OCI-M2 (cell line): ENCODE results near the gene DISP1.

Experiments used
- DNase-seq: peaks from one replicate; lab custom pipeline; 2025; ENCODE audit not compliant: unreplicated experiment; lab: John Stamatoyannopoulos, UW

DISP1 gene, protein sequence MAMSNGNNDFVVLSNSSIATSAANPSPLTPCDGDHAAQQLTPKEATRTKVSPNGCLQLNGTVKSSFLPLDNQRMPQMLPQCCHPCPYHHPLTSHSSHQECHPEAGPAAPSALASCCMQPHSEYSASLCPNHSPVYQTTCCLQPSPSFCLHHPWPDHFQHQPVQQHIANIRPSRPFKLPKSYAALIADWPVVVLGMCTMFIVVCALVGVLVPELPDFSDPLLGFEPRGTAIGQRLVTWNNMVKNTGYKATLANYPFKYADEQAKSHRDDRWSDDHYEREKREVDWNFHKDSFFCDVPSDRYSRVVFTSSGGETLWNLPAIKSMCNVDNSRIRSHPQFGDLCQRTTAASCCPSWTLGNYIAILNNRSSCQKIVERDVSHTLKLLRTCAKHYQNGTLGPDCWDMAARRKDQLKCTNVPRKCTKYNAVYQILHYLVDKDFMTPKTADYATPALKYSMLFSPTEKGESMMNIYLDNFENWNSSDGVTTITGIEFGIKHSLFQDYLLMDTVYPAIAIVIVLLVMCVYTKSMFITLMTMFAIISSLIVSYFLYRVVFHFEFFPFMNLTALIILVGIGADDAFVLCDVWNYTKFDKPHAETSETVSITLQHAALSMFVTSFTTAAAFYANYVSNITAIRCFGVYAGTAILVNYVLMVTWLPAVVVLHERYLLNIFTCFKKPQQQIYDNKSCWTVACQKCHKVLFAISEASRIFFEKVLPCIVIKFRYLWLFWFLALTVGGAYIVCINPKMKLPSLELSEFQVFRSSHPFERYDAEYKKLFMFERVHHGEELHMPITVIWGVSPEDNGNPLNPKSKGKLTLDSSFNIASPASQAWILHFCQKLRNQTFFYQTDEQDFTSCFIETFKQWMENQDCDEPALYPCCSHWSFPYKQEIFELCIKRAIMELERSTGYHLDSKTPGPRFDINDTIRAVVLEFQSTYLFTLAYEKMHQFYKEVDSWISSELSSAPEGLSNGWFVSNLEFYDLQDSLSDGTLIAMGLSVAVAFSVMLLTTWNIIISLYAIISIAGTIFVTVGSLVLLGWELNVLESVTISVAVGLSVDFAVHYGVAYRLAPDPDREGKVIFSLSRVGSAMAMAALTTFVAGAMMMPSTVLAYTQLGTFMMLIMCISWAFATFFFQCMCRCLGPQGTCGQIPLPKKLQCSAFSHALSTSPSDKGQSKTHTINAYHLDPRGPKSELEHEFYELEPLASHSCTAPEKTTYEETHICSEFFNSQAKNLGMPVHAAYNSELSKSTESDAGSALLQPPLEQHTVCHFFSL (N-terminal part only)

DNA sequence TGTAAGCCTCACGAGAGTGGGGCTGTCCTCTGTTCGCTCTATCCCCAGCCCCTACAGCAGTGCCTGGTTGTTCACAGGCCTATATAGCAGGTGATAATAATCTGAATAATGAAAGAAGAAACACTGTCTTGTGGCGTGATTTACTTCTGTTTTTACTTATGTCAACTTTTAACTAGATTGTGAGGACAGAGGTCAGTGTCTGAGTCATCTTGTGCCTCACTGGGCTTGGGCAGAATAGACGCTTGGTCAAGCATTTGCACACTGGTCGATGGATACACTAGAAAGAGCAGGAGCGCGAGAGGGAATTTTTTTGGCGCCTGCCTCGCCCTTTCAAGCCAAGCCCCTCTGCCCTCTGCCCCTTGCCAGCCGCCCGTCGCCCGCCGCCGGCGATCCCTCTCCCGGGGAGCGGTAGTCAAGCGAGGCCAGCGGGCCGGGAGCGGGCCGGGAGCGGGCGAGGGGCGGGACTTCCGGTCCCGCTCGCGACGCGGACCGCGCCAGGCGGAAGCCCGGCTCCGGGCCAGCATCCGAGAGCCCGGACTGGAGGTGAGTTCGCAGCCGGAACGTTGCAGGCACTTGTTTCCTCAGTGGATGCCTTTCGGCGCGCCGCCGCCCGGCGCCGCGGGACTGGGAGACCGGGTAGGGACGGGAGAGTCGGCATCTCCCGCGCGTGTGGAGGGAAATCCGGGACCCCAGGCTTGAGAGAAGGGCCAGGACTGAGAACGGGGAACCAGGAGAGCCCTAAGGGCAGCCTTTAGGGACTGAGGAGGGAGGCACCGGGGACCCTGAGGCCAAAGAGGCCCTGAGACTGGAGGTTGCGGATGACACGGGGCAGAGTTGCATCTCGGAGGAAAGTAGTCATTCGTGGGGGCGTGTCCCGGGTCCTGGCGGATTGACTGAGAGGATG is at the start of gene DISP1:
Gene DISP1 (plus strand): TSS at position 504 of the 904 bp plus-strand sequence. CDS start 127,785 bp downstream, outside the sequence.
- DNase-seq = no peak

DNA sequence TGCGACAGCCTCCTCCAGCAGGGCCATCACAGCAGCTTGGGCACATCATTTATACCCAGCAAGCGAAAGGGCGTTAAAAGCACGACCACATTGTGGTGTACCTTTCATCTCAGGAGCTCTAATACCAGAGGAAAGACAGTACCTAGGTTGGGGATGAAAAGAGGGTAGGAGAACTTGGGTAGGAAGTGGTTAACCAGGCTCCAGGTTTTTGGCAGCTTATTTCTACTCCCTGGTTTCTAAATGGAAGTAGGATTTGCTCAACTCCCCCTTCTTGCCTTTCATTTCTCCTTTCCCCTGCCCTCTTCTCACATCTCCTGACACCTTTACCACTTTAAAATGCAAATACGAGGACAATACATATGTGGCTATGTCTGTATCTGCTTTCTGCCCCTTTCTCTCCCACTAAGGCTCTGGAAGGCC is 47.7 kb upstream of the DISP1 start:
- DNase-seq = no peak

DNA sequence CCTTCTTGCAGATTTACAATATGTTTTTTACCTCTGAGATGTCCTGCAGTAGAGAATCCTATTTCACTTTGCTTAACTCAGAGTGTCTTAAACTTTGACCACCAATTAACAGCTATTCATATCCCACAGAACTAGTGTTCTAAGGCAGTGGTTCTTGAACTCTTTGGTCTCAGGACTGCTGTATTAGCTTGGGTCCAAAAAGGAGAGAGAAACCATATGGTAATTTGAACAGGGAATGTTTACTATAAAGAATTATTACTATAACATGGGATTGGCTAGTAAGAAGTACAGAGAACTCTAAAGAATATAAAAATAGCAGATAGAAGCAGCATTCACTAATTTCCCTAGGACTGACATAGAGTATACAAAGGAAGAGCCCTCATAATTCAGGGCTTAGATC is 46.2 kb upstream of the DISP1 start:
- DNase-seq = no peak

DNA sequence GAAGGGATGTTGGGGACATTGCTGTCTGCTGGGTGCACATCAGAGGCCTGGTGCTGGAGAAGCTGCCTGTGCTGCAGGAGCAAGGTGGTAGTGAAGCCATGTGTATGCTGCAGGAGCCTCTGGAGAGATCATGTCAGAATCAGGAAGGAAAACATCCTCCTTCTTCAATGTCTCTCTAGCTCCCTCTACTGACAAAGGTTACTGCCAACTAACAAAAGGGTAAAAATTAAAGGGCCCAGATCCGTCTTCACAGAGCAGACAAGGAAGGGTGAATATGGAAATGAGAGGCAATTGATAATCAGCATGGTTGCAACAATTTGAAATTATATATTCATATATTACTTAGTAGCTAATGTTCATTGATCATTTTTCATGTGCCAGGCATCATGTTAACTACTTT is 45.7 kb upstream of the DISP1 start:
- no peak for DNase-seq

DNA sequence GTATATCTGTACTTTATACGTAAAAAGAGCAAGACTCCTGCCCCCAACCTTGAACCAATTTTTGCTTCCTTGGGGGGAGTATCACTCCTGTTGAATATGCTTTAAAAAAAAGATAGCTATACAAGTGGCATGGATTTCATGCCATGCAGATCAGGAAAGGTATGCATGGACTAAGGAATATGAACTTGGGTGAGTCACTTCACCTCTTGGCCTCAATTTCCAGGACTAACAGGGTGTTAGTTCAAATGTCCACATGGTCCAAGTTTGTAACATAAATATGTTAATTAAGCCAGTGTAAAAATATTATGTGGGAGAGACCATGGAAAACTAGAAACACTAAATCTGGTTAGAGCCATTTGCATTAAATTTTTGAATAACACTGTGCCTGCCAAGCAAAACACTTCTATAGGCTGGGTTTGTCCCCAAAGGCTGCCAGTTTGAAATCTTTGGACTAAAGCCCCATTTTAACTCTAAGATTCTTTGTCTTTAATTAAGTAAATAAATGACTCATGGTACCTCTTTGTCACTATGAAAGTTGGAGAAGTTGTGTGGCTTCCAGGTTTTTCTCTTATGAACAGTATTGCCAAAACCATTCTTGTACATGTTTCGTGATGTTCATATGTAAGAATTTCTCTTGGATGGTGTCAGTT is 44.7 kb upstream of the DISP1 start:
- no peak for DNase-seq

DNA sequence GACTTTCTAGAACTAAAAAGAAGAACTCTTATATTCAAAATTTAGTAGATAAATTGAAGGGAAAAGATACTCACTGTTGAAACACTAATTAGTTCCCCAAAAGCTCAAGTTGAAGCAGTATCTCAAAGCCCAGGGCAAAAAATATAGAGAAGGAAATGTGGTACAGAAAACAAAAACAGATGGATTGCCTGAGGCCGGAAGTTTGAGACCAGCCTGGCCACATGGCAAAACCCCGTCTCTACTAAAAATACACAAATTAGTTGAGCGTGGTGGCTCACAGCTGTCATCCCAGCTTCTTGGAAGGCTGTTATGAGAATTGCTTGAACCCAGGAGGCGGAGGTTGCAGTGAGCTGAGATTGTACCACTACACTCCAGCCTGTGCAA is 41.9 kb upstream of the DISP1 start:
- no peak for DNase-seq

DNA sequence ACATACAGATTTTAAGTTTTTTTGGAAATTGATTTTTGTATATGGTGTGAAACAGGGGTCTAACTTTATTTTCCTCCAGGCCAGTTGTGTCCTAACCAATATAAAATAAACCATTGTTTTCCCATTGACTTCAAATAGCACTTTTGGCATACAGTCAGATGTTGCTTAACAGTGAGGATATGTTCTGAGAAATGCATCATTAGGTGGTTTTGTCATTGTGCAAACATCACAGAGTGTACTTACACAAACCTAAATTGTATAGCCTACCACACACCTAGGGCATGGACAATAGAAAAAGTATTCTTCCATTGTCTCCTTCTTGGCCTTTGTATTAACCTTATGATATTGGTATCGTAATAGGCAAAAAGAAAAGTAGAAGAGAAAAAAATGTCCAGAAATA is 37.4 kb upstream of the DISP1 start:
- no peak for DNase-seq

DNA sequence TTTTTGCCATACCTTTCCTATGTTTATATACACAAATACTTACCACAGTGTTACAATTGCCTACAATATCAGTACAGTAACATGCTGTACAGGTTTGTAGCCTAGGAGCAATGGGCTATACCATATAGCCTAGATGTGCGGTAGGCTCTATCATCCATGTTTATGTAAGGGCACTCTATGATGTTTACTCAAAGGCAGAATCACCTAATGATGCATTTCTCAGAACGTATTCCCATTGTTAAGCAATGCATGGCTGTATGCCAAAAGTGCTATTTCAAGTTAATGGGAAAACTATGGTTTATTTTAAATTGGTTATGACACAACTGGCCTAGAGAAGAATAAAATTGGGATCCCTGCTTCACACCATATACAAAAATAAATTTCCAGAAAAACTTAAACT is 36.9 kb upstream of the DISP1 start:
- no peak for DNase-seq

DNA sequence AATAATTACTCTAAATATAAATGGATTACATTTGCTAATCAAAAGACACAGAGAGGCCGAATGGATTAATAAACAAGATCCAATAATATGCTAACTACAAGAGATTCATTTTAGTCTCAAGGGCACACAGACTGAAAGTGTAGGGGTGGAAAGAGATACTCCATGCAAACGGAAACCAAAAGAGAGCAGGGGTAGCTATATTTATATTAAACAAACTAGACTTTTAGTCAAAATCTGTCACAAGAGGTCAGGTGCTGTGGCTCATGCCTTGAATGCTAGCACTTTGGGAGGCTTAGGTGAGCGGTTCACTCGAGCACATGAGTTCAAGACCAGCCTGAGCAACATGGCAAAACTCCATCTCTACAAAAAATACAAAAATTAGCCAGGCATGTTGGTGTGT is 33.6 kb upstream of the DISP1 start:
- no peak for DNase-seq

DNA sequence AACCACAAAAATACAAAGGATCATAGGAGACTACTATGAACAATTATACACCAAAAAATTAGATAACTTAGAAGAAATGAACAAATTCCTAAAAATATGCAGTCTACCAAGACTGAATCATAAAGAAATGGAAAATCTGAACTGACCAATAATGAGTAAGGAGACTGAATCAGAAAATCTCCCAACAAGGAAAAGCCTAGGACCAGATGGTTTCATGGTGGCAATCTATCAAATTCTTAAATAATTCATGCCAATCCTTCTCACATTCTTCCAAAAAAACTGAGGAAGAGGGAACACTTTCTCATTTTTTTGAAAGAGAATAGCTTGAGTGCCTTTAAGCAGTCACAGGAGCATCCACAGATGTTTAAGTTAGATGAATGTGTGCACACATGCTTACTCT is 31.8 kb upstream of the DISP1 start:
- no peak for DNase-seq

DNA sequence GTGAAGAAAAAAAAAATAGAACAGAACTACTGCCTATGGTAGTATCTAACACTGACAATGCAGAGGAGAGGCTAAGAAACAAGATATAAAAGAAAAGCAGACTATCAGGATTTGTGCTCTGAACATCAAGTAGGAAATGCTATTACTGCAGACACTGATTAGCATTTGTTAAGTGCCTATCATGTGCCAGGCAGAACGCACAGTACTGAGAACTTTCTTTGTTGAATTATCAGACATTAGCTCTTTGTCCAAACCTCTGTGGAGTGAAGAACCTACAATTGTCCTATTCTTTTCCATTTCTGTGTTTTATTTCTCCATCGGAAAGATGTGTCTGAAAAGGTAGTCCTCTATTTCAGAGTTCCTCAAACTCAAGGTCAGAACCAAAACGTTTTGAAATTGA is 30.5 kb upstream of the DISP1 start:
- DNase-seq = no peak

DNA sequence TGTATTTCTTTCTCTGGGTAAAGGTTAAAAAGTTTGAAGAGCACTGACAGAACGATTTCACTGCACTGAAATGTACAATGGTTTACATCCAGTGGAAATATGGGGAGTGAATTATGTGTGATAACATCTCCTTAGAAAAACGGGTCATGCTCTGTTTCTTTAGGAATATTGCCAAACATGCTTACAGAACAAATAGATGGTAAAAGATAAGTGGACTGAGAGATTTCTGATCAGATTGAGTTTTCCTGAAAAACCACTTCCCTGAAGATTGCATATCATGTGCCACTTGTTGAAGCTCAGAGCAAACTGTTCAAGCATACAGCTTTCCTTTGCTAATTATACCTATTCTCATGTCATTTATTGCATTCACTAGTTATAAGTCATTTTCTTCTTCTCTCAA is 29.9 kb upstream of the DISP1 start:
- no peak for DNase-seq

DNA sequence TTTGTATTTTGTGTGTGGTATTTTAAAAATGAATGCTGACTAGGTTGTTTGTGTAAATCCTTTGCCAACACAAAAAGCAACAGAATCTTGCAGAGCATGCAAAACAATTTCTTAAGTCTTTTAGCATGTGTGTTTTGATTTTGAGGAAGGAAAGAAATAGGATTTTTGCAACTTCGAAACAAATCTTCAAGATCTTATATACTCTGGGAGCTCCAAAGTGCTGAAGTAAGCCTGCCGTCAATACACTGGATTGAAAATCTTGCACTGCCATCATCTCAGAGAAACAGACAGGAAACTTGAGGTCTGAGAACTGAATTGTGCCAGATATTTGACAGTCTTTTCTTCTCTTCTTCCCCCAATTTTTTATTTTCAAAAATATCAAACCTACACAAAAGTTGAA is 29.3 kb upstream of the DISP1 start:
- no peak for DNase-seq

DNA sequence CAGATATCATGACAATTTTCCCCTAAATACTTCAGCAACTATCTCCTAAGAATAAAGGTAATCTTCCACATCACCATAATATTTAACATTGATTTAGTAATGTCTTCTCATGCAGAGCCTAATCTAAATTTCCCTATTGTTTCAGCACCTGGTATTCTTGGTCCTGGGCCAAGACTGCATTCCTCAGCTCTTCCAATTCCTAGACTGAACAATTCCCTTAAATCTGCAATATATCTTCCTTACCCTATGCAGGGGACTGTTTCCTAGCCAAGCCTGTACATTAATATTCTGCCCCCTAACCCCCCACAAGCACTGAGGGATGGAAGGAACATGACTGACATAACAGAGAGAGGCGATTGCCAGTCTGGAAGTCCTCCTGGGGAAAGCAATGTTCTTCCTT is 28.7 kb upstream of the DISP1 start:
- no peak for DNase-seq

DNA sequence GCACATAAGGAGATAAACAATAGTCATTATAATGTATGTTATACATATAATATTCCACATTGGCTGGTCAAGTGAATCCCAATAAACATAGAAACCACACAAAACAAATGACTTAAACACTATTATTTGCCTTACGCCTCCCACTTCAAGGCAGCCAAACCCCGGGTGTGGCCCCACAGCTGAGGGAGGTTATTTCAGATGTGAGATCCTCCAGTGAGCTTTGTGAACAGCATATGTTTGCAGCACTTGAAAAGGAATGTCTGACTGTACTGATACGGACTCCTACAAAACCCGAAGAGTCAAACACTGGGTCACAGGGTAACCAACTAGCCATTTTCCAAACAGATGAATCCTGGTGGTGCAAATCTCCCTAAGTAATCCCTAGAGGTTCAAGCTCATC is 27.1 kb upstream of the DISP1 start:
- DNase-seq = no peak

DNA sequence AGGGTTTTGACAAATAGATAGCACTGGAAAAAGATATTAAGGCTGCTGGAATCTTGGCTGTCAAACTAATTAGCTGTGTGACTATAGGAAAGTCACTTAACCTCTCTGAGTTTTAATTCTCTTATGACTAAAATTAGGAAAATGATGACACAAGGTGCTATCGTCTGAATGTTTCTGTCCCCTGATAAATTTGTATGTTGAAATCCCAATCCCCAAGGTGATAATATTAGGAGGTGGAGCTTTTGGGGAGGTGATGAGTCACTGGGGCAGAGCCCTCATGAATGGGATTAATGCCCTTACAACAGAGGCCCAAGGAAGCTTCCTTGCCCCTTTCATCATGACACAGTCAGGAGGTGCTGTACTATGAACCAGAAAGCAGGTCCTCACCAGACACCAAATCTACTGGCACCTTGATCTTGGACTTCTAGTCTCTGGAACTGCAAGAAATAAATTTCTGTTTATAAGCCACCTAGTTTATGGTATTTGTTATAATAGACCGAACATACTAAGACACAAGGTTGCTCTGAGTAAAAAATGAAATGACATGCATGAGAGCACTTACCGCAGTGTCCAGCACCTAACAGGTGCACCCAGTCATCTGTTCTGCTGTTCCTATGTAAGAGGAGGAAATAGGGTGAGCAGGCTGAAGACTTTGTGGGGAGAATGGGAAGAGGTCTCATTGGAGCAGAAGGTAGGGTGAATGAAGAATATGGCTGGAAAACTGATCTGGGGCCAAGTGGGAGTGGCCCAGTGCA is 26.3 kb upstream of the DISP1 start:
- DNase-seq = no peak

DNA sequence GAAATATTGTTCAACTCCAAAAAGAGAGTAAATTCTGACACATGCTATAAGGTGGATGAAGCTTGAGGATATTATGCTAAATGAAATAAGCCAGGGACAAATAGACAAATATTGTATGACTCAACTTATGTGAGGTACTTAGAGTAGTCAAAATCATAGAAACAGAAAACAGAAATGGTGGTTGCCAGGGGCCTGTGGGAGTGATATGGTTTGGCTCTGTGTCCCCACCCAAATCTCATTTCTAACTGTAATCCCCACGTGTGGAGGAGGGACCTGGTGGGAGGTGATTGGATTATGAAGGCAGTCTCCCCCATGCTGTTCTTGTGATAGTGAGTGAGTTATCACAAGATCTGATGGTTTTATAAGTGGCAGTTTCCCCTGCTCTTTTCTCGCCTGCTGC is 24.7 kb upstream of the DISP1 start:
- DNase-seq = no peak

DNA sequence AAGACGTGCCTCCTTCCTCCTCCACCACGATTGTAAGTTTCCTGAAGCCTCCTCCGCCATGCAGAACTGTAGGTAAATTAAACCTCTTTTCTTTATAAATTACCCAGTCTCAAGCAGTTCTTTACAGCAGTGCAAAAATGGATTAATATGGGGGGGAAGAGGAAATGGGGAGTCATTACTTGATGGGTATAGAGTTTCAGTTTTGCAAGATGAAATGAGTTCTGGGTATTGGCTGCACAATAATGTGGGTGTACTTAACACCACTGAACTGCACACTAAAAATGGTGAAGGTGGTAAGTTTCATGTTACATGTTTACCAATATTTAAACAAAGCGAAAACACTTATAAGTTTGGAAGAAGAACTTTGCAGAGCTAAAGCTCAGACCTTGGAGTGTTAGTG is 24.3 kb upstream of the DISP1 start:
- no peak for DNase-seq

DNA sequence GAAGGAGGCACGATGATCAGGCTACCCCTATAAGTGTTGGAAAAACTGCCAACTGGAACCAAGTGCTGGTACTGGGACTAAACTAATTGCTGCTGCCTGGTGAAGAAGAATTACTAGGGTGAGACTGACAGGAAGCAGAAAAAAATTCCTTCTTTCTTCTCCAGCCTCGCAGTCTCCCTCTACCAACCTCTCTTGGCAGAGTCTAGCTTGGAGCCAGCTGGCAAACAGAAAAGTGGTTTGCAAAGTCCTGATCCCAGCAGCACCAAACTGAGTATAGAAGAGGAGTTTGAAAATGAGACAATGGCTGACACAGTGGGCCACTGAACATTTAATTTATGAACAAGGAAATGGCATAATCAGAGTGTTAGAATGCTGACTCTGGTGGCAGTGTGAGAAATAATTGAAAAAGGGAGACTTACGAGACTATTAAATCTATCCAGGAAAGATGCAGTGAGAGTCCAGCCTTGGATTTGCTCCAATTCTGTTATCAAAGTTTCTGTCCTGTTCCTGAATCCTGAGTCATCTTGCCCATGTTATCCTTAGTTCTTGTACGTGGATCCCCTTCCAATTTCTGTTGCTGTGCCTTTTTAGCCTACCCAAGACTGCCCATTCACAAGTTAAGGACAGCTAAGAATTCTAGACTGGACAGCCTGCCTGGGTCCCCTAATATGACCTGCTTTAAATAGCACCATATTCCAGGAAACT is 23.7 kb upstream of the DISP1 start:
- DNase-seq = no peak
